GM18517 (cell line): Measurements from ENCODE around the gene DMRTC2.

Source experiments
- ATAC-seq: cut with Tn5 transposase; IDR thresholded peaks from one replicate; pipeline ENCODE4 v1.9.1; 2021; ENCODE audit warnings: mild to moderate bottlenecking, moderate library complexity; ENCODE audit not compliant: unreplicated experiment

The DMRTC2 gene

DNA sequence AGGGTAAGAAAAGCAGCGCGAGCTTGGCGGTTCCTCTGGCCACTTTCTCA, at the start of gene DMRTC2:
DMRTC2 (plus strand) TSS at position 42 of the 50 bp plus-strand sequence. CDS start 2,387 bp downstream, outside the sequence.
- ATAC-seq = no peak

GRCh38 chr19:41796362-41796761, 48.5 kb upstream of the DMRTC2 start, which contains the start of gene CEACAM3:
Gene CEACAM3 (plus strand): TSS chr19:41796587. CDS start chr19:41796678, 91 bp downstream.
- no peak for ATAC-seq

DNA sequence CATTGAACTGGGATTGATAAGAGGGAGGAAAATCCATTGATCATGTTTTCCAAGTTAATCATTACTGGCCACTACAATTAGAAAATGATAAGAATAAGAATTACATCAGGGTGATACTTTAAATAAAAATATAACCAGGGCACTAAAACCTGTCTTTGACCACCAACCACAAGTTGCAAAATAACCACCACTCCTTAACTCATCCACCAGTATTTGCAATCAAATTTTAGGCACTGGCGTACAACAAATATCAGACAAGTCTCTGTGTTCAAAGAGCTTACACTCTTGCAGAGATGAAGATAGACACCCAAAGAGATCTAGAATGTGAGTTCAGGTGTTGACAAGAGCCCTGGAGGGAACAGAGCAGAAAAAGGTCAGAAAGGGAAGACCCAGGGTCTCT, 47.9 kb upstream of the DMRTC2 start:
- ATAC-seq = no peak

DNA sequence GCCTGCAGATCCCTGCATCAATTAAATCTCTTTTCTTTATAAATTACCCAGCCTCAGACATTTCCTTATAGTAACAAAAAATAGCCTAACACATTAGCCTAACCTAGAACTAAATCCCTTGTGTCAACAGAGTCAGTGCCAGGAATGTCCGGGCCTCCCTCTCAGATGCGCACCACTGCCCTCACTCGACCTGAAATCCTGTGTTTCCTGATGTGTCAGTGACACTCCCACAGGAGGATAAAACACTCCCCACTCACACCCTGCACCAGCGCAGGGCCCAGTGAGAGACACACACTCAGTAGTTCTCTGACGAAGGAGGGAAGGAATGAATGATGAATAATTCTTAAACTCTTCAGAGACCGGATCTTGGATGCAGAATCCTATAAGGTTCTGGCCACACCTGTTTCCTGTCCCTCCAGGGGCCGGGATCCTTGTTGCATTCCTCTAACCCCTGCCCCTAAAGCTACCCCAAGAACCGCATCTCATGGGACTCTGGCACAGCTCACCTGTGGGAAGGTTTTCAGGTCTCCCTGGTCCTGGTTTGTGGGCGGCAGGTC, 45.3 kb upstream of the DMRTC2 start:
- ATAC-seq = no peak

DNA sequence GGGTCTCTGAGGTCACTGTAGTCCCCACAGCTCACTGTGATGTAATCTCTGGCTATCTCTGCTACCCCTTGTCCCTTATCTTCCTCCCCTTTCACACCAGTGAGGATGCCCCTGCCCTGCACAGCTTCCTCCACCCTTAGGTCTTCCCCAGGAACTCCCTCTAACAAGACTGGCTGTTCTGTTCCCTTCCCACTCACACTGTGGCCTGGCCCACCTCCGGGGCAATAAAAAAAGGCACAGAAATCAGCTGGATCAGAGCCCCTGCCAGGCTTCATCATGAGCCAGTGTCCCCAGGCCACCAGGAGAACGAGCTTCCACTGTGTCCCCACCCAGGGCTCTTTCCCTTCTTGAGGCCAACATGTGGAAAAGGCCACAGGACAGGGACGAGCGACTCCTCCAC, 43.8 kb upstream of the DMRTC2 start:
- ATAC-seq = no peak

- ATAC-seq = no peak
These were observed 43.0 kb upstream of the DMRTC2 start for GRCh38 chr19:41801792-41802211.

GRCh38 chr19:41802770-41803169, 42.1 kb upstream of the DMRTC2 start:
- ATAC-seq = no peak

- no peak for ATAC-seq
These were observed 40.5 kb upstream of the DMRTC2 start for GRCh38 chr19:41804336-41804735.

GRCh38 chr19:41807176-41807575, 37.7 kb upstream of the DMRTC2 start:
- no peak for ATAC-seq

- ATAC-seq = no peak
These were observed 35.9 kb upstream of the DMRTC2 start for GRCh38 chr19:41808663-41809566.

DNA sequence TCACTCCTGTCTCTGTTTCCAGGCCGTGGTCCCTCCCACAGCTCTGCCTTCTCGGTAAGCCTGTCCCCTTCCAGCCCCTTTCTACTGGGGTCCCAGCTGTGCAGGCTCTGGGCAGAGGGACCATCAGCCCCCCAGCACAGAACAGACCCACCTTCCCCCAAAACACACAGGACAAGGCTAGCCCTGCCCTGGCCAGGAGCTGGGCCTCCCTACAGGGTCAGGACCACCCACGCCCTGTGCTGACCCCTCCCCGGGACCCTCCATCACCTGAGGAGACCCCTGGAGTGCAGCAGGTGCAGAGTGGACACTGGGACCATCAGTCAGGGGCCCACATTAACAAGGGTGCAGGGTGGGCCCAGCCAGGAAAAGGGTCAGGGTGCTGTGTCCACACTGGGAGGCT, 34.5 kb upstream of the DMRTC2 start:
- ATAC-seq = no peak

- no peak for ATAC-seq
These were observed 33.8 kb upstream of the DMRTC2 start for GRCh38 chr19:41811036-41811435.

GRCh38 chr19:41811981-41812380, 32.9 kb upstream of the DMRTC2 start:
- ATAC-seq = no peak

DNA sequence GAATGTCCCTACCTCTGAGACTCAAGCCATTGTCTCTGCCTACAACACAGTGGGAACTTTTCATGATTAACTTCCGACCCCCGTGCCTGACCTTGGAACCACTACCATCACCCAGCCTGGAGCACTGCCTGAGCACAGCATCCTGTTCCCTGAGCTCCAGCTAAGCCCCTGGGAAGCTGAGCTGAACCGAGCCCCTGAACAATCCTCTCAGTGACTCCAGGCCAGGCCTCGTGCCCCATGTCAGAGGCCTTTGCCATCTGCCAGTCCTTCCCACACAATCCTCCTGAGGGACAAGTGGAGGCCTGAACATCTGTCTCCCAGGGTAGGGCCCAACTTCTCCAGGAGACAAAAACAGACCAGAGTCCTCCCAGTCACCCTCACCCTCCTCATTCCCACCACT, 30.9 kb upstream of the DMRTC2 start:
- no peak for ATAC-seq

DNA sequence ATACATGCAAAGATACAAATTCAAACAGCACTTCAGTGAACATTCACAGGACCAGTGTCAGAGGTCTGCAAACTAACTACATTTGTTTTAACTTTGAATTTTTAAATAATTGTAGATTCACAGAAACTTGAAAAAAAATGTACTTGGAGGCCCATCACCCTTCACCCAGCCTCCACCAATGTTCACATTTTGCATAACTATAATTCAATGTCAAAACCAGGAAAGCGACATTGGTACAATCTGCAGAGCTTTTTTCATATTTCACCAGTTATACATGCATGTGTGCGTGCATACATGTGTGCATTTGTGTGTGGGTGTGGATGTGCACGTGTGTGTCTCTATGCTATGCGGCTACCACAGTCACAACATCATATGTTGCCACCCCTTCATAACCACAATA, 29.5 kb upstream of the DMRTC2 start:
- ATAC-seq = no peak

DNA sequence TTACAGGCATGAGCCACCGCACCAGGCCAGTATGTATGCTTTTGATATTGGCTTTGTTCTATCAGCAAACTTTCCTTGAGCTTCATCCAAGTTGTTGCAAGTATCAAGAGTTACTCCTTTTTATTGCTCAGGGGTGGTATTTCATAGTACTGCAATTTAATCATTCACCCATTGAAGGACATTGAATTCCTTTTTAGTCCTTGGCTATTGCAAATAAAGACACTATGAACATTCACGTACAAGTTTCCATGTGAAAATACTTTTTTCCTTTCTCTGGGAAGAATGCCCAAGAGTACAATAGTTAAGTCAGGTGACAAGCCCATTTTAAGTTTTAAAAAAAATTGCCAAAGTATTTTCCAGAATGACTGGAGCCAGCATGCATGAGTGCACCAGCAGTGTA, 28.1 kb upstream of the DMRTC2 start:
- no peak for ATAC-seq

DNA sequence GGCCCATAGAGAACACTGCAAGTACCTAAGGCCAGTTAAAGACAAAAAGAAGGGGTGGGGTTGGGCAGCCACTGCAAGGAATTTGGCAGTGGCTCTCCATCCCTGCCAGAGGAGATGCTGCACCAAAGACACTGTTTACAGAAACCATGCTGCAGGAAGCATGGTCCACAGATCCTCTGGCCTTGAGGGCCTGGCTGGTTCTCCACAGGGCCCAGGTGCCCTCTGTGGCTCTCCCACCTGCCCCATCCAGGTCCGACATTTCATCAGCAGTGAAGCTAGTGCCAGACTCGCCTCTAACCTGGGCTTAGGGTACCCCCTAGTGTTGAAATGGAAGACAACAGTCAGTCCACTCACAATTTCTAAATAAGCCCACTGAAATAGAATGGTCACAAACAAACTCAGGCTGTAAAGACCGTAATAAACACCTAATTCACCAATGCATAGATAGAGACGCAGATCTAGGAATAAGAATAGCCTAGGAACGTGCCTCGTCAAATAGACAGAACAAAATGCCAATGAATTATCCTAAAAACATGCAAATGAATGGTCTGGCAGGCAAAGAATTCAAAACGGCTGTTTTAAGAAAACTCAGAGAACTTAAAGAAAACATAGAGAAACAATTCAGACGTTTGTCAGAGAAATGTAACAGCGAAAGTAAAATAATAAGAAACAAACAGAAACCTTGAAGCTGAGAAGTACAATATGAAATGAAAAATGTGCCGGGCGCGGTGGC, 23.7 kb upstream of the DMRTC2 start:
- no peak for ATAC-seq

DNA sequence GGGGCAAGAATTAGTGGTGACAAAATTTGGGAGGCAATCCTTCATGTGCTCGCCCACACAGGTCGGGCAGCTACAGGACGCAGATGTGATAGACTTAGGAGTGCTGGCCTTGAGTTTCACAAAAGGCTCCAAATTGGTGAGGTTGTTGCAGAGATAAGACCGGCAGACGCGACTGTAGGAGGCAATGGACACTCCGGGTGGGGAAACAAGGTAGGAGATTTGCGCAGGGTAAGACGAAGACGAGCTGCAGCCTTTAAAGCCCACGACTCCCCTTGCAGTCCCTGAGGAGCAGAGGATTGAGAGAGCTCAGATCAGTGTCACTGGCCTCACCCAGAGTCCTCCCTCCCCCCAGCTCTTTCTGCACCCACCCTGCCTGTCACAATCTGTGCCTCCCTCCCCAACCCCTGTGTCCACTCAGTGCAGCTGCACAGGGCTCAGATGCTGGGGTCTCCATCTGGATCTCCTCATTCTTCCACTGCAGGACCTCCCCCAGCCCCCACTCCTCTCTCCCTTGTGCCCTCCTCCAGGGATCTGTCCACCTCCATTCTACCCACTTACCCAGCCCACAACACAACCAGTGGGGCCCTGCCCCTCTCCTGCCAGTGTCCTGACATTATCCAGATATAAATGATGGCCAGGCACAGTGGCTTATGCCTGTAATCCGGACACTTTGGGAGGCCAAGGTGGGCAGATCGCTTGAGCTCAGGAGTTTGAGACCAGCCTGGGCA, 6.7 kb upstream of the DMRTC2 start:
- ATAC-seq = no peak

DNA sequence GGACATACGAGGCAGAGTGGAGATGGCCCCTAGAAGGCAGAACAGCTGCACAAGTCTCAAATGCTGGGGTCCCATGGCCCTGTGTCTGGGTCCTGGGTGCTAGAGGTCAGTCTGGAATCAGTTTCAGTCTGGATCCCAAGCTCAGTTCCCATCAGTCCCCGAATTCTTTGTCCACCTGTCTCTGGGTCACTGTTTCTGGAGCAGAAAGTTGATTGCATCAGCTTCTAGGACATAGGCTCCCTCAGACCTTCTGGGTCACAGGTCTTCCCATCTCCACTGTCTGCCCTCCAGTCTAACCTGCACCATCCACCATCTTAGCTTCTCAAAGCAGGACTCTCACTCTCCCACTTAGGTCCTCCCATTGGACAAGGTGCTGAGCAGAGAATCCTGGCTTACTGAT, 5.6 kb upstream of the DMRTC2 start:
- no peak for ATAC-seq

GRCh38 chr19:41843371-41843770, 1.5 kb upstream of the DMRTC2 start:
- no peak for ATAC-seq

- ATAC-seq = no peak
These were observed 241 bp upstream of the DMRTC2 start, which contains the start of gene LYPD4 for GRCh38 chr19:41844601-41845000. Gene LYPD4 (minus strand): TSS chr19:41844683. CDS start chr19:41839285, 5,398 bp downstream.
